HepG2 (cell line): ENCODE results near the gene RRP8. TPM values are rescaled to one million over a fixed set of nuclear protein-coding genes. Genes with fewer than 3 reads are reported as not detected.

Source experiments
- ATAC-seq: fragments of 200-7000 bp; cut with Tn5 transposase; 3 replicates; pipeline ENCODE4 v1.9.1; 2020; ENCODE audit warnings: mild to moderate bottlenecking, moderate library complexity
- BruUV-seq: library from RNA; stranded (reverse); fragments of 400-500 nt; replicated peaks from 2 replicates; lab custom pipeline; 2021; lab: Mats Ljungman, UMichigan
- CTCF ChIA-PET: fragments of 300-600 bp; formaldehyde crosslinking; extraction: SDS; loops from one replicate; lab custom pipeline; 2021; ENCODE audit warnings: low total read pairs, inconsistent platforms, low intra/inter-chr PET ratio; lab: Yijun Ruan, JAX
- POLR2A ChIA-PET: fragments of 350-600 bp; sonication (Branson Sonifier 250); formaldehyde crosslinking; loops from one replicate; lab custom pipeline; 2020; ENCODE audit warnings: antibody characterized with exemption, inconsistent platforms; lab: Yijun Ruan, JAX
- DNase-seq: peaks from one replicate; pipeline ENCODE4 v3.0.0-alpha.2; 2015; ENCODE audit warnings: low spot score
- FAIRE-seq: peaks from 3 replicates; lab custom pipeline; 2011; peaks lifted over from hg19 to GRCh38; lab: Jason Lieb, UNC
- H2AFZ ChIP-seq: one replicate; pipeline ENCODE4 v1.6.1; 2011; ENCODE audit warnings: low read length, inconsistent platforms
- H3K27ac ChIP-seq: fragments of 300-600 bp; 3 replicates; pipeline ENCODE4 v1.8.0; 2011; ENCODE audit warnings: mixed run types, mild to moderate bottlenecking, mixed read lengths, low read length, inconsistent platforms; ENCODE audit not compliant: insufficient read depth; ENCODE audit errors: extremely low read length
- H3K27me3 ChIP-seq, 2 experiments: fragments of 200-600 bp in 1 of 2; 2 replicates in 1 of 2; 3 replicates in 1 of 2; pipeline versions ENCODE4 v1.6.0 to v1.8.0; 2011; ENCODE audit warnings: low read length in 2 of 2, mild to moderate bottlenecking in 2 of 2, moderate library complexity in 2 of 2, inconsistent platforms in 1 of 2; ENCODE audit not compliant: insufficient read depth in 2 of 2, control insufficient read depth in 1 of 2
- H3K36me3 ChIP-seq, 2 experiments: fragments of 200-600 bp in 1 of 2; replicated peaks in 1 of 2; 2 replicates in 1 of 2; 3 replicates in 1 of 2; pipeline versions ENCODE4 v1.5.1 to v1.8.0; 2011; ENCODE audit warnings: low read length in 2 of 2, inconsistent platforms in 1 of 2; ENCODE audit not compliant: insufficient read depth in 2 of 2, control insufficient read depth in 1 of 2
- H3K4me1 ChIP-seq: 2 replicates; pipeline ENCODE4 v1.5.1; 2012; ENCODE audit warnings: low read length, inconsistent platforms; ENCODE audit not compliant: insufficient read depth
- H3K4me2 ChIP-seq: 2 replicates; pipeline ENCODE4 v1.6.0; 2011; ENCODE audit warnings: low read depth, low read length, inconsistent platforms
- H3K4me3 ChIP-seq, 3 experiments: fragments of 200-600 bp in 1 of 3; sonication (generic), shearing (Covaris generic) in 1 of 3; replicated peaks in 1 of 3; 2 replicates each; pipeline ENCODE4 v1.5.1; 2011 to 2016; ENCODE audit warnings: low read length in 3 of 3, inconsistent platforms in 2 of 3, low read depth in 2 of 3, mild to moderate bottlenecking in 2 of 3, control low read depth in 1 of 3, mixed read lengths in 1 of 3; ENCODE audit not compliant: insufficient read depth in 1 of 3
- H3K79me2 ChIP-seq: one replicate; pipeline ENCODE4 v1.6.1; 2011; ENCODE audit warnings: low read length, inconsistent platforms; ENCODE audit not compliant: insufficient read depth
- H3K9ac ChIP-seq: 2 replicates; pipeline ENCODE4 v1.6.0; 2011; ENCODE audit warnings: mild to moderate bottlenecking, low read depth, low read length, inconsistent platforms; ENCODE audit not compliant: insufficient read depth
- H3K9me3 ChIP-seq: 2 replicates; pipeline ENCODE4 v1.5.1; 2012; ENCODE audit warnings: mild to moderate bottlenecking, low read length
- H4K20me1 ChIP-seq: 2 replicates; pipeline ENCODE4 v1.6.0; 2011; ENCODE audit warnings: inconsistent platforms, mild to moderate bottlenecking, low read length, moderate library complexity; ENCODE audit not compliant: insufficient read depth
- FLYWCH1 ChIP-seq: sonication (generic); formaldehyde crosslinking; IDR thresholded peaks from 2 replicates; pipeline ENCODE4 v1.8.1; 2023; ENCODE audit warnings: mild to moderate bottlenecking, missing genetic modification reagents
- FOSL2 ChIP-seq: sonication (generic); formaldehyde crosslinking; IDR thresholded peaks from 2 replicates; pipeline ENCODE4 v1.4.0; 2020; ENCODE audit warnings: missing genetic modification reagents
- NCOA2 ChIP-seq: sonication (generic); formaldehyde crosslinking; IDR thresholded peaks from 2 replicates; pipeline ENCODE4 v1.8.0; 2022; ENCODE audit warnings: inconsistent platforms
- NFYB ChIP-seq: sonication (generic); formaldehyde crosslinking; IDR thresholded peaks from 2 replicates; pipeline ENCODE4 v1.4.0; 2020; ENCODE audit warnings: missing genetic modification reagents
- RFX5 ChIP-seq: IDR thresholded peaks from 2 replicates; pipeline ENCODE4 v1.6.1; 2011; ENCODE audit warnings: low read depth, low read length, improper control_type of control experiment
- SAP130 ChIP-seq: IDR thresholded peaks from 2 replicates; pipeline ENCODE4 v1.6.1; 2016; ENCODE audit warnings: low read depth
- SIN3A ChIP-seq: IDR thresholded peaks from 2 replicates; pipeline ENCODE4 v1.6.1; 2011; ENCODE audit warnings: low read depth, mild to moderate bottlenecking, control low read depth, low read length, borderline replicate concordance
- SPEN ChIP-seq: sonication (generic); formaldehyde crosslinking; IDR thresholded peaks from 2 replicates; pipeline ENCODE4 v1.5.1; 2020; ENCODE audit warnings: low read depth, mild to moderate bottlenecking, missing genetic modification reagents
- SRY ChIP-seq: sonication (generic); formaldehyde crosslinking; IDR thresholded peaks from 2 replicates; pipeline ENCODE4 v1.8.0; 2022; ENCODE audit warnings: mild to moderate bottlenecking, missing genetic modification reagents
- TFAP4 ChIP-seq: sonication (generic); IDR thresholded peaks from 2 replicates; pipeline ENCODE4 v1.6.1; 2016; ENCODE audit warnings: low read depth, borderline replicate concordance
- U2AF2 ChIP-seq: fragments of 200-400 bp; formaldehyde crosslinking; IDR thresholded peaks from 2 replicates; pipeline ENCODE4 v1.6.1; 2017; ENCODE audit warnings: low read depth, mild to moderate bottlenecking, low read length
- UBTF ChIP-seq: sonication (generic); formaldehyde crosslinking; IDR thresholded peaks from 2 replicates; pipeline ENCODE4 v1.4.0; 2020; ENCODE audit warnings: mild to moderate bottlenecking, missing genetic modification reagents
- ZNF574 ChIP-seq: sonication (generic); formaldehyde crosslinking; IDR thresholded peaks from 2 replicates; pipeline ENCODE4 v1.4.0; 2020; ENCODE audit warnings: missing genetic modification reagents
- ZNF891 ChIP-seq: sonication (generic); formaldehyde crosslinking; IDR thresholded peaks from 2 replicates; pipeline ENCODE4 v1.5.0; 2020; ENCODE audit warnings: mild to moderate bottlenecking, missing genetic modification reagents
- WGBS: methylation state at CpG from one replicate; pipeline ENCODE4 v1.1.6; 2017; ENCODE audit warnings: low lambda C conversion rate; 5-methylcytosine and 5-hydroxymethylcytosine counted together
- in situ Hi-C: cut with HindIII; loops from 2 replicates; pipeline ENCODE4 v1.10.0; 2017; ENCODE audit warnings: low pct_unique_long_range_greater_than_20kb; ENCODE audit not compliant: extremely low pct_ligation_motif_present
- intact Hi-C: fragments of 100-400 bp; cut with micrococcal nuclease; formaldehyde crosslinking; loops from one replicate; pipeline ENCODE4 v1.10.0; 2022; ENCODE audit not compliant: unreplicated experiment
- polyA plus RNA-seq, 8 experiments: library from polyadenylated mRNA; depleted of rRNA in 3 of 8; stranded (reverse) in 7 of 8; unstranded in 1 of 8; fragments of >200 nt; fragmentation: Illumina TruSeq in 4 of 8; extraction: Trizol in 4 of 8; gene quantifications; 2 replicates each; pipeline versions ENCODE4 v1.2.1 to v1.2.3, GENCODE V29; 2011 to 2016; ENCODE audit warnings: low read depth in 4 of 8, missing spikeins in 1 of 8, mixed read lengths in 1 of 8; ENCODE audit not compliant: insufficient read depth in 1 of 8
- total RNA-seq, 5 experiments: library from RNA; depleted of rRNA; stranded (reverse); fragments of >200 nt; fragmentation: Illumina TruSeq; extraction: Trizol; gene quantifications; 2 replicates each; pipeline ENCODE4 v1.2.3, GENCODE V29; 2016; ENCODE audit warnings: low read depth in 1 of 5

Gene RRP8
- total and polyA plus RNA-seq, 2 of the 13 experiments (the other 11 are each of a cell fraction or from before 2014, with no cell fraction given), result 7.2 to 21.6 TPM

GRCh38 chr11:6619004-6619745, 15.8 kb upstream of the RRP8 start, which contains the start of gene TPP1 (continued):
- TF ChIP-seq ZNF574, result peak; percentile 82
- no peak for TF ChIP-seq SPEN (CRISPR knock-in tag)
- TF ChIP-seq NFYB (CRISPR knock-in tag), result peak; percentile 59
- no peak for TF ChIP-seq U2AF2

GRCh38 chr11:6618117-6619003, 14.9 kb upstream of the RRP8 start:
- Histone ChIP-seq H3K9ac (peak overlapping the region; percentile 86), H2AFZ (no peak overlapping the region), H3K27me3 (peaks cover 8 to 32% of the 10 kb centered on the region in 2 experiments; a peak in 4 of 5 replicates), H4K20me1 (no peaks in the 10 kb centered on the region), H3K36me3 (peaks cover 2 to 15% of the 10 kb centered on the region in 2 experiments; a peak in 3 of 5 replicates), H3K4me1 (peaks cover 27% of the 10 kb centered on the region), H3K4me3 (peak overlapping the region; percentile 67 to 94 (median 88)), H3K27ac (peak overlapping the region; percentile 58), H3K4me2 (peak overlapping the region; percentile 99), H3K79me2 (peaks cover 7% of the 10 kb centered on the region), H3K9me3 (no peaks in the 10 kb centered on the region)
- FAIRE-seq, result no peak
- CTCF ChIA-PET, result no interaction called here
- intact Hi-C loops (loop anchor here (2.0 kb wide), 1 partner anchor 14 kb away; no protein-coding TSS in a partner anchor), in situ Hi-C loops (no loop called here)
- ATAC-seq, result peak; percentile 32
- WGBS, result 31% methylated on average over 15 of the region's 15 CpGs
- DNase-seq, result peak; percentile 44
- no TSS peak for BruUV-seq
- POLR2A ChIA-PET, result interaction anchor here (0.7 to 3.1 kb wide), 16 partner anchors 9 to 255 kb away, joined by 3 to 36 read pairs (median 4); partner anchors contain the start of genes APBB1, ARFIP2, ILK and MRPL17
- TF ChIP-seq FOSL2 (CRISPR knock-in tag) (peak; percentile 75), SIN3A (0 out of 2 replicates have a peak, but pooled peaks have one; percentile 17), NCOA2 (no peak), UBTF (CRISPR knock-in tag) (peak; percentile 11; the same call in 1 of the 2 replicates), ZNF891 (CRISPR knock-in tag) (peak; percentile 32; the same call in 1 of the 2 replicates), RFX5 (0 out of 2 replicates have a peak, but pooled peaks have one; percentile 11), TFAP4 (peak; percentile 61; the same call in 1 of the 2 replicates), FLYWCH1 (CRISPR knock-in tag) (no peak), SRY (CRISPR knock-in tag) (0 out of 2 replicates have a peak, but pooled peaks have one; percentile 16), SAP130 (CRISPR knock-in tag) (peak; percentile 38; the same call in 1 of the 2 replicates)
